Measurements from ENCODE around the gene SLC25A13. TPM values are rescaled to one million over a fixed set of nuclear protein-coding genes. Genes with fewer than 3 reads are reported as not detected.

The SLC25A13 gene
- total and polyA plus RNA-seq, 2 of the 13 experiments (the other 11 are each of a cell fraction or from before 2014, with no cell fraction given) = 36.2 to 84.9 TPM

- TF ChIP-seq SNAPC2 (CRISPR knock-in tag; IDR thresholded peaks at IDR 0.05) (no peak), PAWR (CRISPR knock-in tag; IDR thresholded peaks at IDR 0.05; ENCODE audit: borderline replicate concordance) (no peak), HMG20B (CRISPR knock-in tag; conservative IDR thresholded peaks at IDR 0.05) (no peak), ZNF343 (CRISPR knock-in tag; IDR thresholded peaks at IDR 0.05) (no peak), ZNF510 (CRISPR knock-in tag; IDR thresholded peaks at IDR 0.05; ENCODE audit: low read depth) (no peak), TRIM22 (IDR thresholded peaks at IDR 0.05) (no peak), PHF8 (CRISPR knock-in tag; IDR thresholded peaks at IDR 0.05) (no peak), ZNF839 (CRISPR knock-in tag; IDR thresholded peaks at IDR 0.05; ENCODE audit: borderline replicate concordance) (no peak), TEAD2 (CRISPR knock-in tag; IDR thresholded peaks at IDR 0.05) (no peak), EP300 (IDR thresholded peaks at IDR 0.05; ENCODE audit: low read depth in 2 of 2, low read length in 2 of 2) (peak in 1 of 2 experiments; percentile 67; a peak in 2 of 4 replicates), EP300 (CRISPR knock-in tag; IDR thresholded peaks at IDR 0.05; ENCODE audit: borderline replicate concordance) (no peak), ZNF121 (CRISPR knock-in tag; IDR thresholded peaks at IDR 0.05) (no peak), HBP1 (CRISPR knock-in tag; IDR thresholded peaks at IDR 0.05; ENCODE audit: low read depth) (no peak), ZNF296 (CRISPR knock-in tag; conservative IDR thresholded peaks at IDR 0.05) (no peak), SMAD3 (CRISPR knock-in tag; IDR thresholded peaks at IDR 0.05) (0 out of 2 replicates have a peak, but pooled peaks have one; percentile 39), SRF (IDR thresholded peaks at IDR 0.05; ENCODE audit: low read depth, low read length) (no peak), GABPB1 (CRISPR knock-in tag; IDR thresholded peaks at IDR 0.05) (no peak), ZBED4 (CRISPR knock-in tag; IDR thresholded peaks at IDR 0.05; ENCODE audit: borderline replicate concordance) (no peak), FOXA1 (IDR thresholded peaks at IDR 0.05) (no peak), FOXA1 (CRISPR knock-in tag; IDR thresholded peaks at IDR 0.05) (peak; percentile 68), MED8 (CRISPR knock-in tag; IDR thresholded peaks at IDR 0.05; ENCODE audit: insufficient replicate concordance) (no peak)
- TF ChIP-seq, protein P1, sequence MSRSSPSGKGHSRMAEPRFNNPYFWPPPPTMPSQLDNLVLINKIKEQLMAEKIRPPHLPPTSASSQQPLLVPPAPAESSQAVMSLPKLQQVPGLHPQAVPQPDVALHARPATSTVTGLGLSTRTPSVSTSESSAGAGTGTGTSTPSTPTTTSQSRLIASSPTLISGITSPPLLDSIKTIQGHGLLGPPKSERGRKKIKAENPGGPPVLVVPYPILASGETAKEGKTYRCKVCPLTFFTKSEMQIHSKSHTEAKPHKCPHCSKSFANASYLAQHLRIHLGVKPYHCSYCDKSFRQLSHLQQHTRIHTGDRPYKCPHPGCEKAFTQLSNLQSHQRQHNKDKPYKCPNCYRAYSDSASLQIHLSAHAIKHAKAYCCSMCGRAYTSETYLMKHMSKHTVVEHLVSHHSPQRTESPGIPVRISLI (CRISPR knock-in tag; IDR thresholded peaks at IDR 0.05; ENCODE audit: borderline replicate concordance) = peak; percentile 41; the same call in 1 of the 2 replicates
- TF ChIP-seq, protein P2, sequence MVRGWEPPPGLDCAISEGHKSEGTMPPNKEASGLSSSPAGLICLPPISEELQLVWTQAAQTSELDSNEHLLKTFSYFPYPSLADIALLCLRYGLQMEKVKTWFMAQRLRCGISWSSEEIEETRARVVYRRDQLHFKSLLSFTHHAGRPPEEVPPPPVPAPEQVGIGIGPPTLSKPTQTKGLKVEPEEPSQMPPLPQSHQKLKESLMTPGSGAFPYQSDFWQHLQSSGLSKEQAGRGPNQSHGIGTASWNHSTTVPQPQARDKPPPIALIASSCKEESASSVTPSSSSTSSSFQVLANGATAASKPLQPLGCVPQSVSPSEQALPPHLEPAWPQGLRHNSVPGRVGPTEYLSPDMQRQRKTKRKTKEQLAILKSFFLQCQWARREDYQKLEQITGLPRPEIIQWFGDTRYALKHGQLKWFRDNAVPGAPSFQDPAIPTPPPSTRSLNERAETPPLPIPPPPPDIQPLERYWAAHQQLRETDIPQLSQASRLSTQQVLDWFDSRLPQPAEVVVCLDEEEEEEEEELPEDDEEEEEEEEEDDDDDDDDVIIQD (CRISPR knock-in tag; IDR thresholded peaks at IDR 0.05; ENCODE audit: low read depth) = peak; percentile 87; the same call in 1 of the 2 replicates
Measured at GRCh38 chr7:96248405-96248804, 73.5 kb downstream of the SLC25A13 start (continued).
